Erythroblast (primary cell): ENCODE measurements around the gene TRIM65.
A peak's percentile ranks its signal among the peaks of the same experiment; 100 is the strongest.

ENCODE experiments used
- DNase-seq, 2 experiments: peaks; one replicate each; lab custom pipeline; 2025; lab: John Stamatoyannopoulos, UW
- GATA1 ChIP-seq: IDR thresholded peaks from 2 replicates; pipeline ENCODE4 v1.6.1; 2011; ENCODE audit warnings: low read depth, mild to moderate bottlenecking, control low read depth, low read length, moderate library complexity
- POLR2A ChIP-seq: IDR thresholded peaks from 2 replicates; pipeline ENCODE4 v1.6.1; 2011; ENCODE audit warnings: mild to moderate bottlenecking, low read length

The TRIM65 gene

GRCh38 chr17:75843577-75844529 is 52.9 kb downstream of the TRIM65 start, which contains the start of gene UNC13D:
UNC13D (minus strand) TSS chr17:75844404; CDS start chr17:75844337, 67 bp downstream.
- DNase-seq, result peak; percentile 85 to 89
- TF ChIP-seq GATA1, result peak; percentile 67
- peak; percentile 81 for TF ChIP-seq POLR2A

- TF ChIP-seq POLR2A, result no peak
- TF ChIP-seq GATA1, result no peak
- DNase-seq, result peak; percentile 50 to 59
Observed at GRCh38 chr17:75842963-75843576, 53.7 kb downstream of the TRIM65 start.

GRCh38 chr17:75842411-75842810 is 54.3 kb downstream of the TRIM65 start:
- TF ChIP-seq GATA1 (no peak), POLR2A (no peak)
- DNase-seq, result no peak

- no peak for DNase-seq
- TF ChIP-seq GATA1 (no peak), POLR2A (no peak)
Observed at GRCh38 chr17:75840799-75841164, 56.0 kb downstream of the TRIM65 start.

GRCh38 chr17:75839942-75840798 is 56.6 kb downstream of the TRIM65 start:
- no peak for DNase-seq
- no peak for TF ChIP-seq POLR2A
- TF ChIP-seq GATA1, result no peak
